HG03439 (cell line): ENCODE measurements around the gene TTBK2.
"Not testable (repeated sequence)": the region's sequence is repeated elsewhere in the genome, so short reads cannot be mapped to it uniquely, and the experiment has no call there.

Experiments used
- ATAC-seq: cut with Tn5 transposase; IDR thresholded peaks from one replicate; pipeline ENCODE4 v1.9.1; 2021; ENCODE audit warnings: mild to moderate bottlenecking, moderate library complexity; ENCODE audit not compliant: unreplicated experiment

Gene TTBK2

DNA sequence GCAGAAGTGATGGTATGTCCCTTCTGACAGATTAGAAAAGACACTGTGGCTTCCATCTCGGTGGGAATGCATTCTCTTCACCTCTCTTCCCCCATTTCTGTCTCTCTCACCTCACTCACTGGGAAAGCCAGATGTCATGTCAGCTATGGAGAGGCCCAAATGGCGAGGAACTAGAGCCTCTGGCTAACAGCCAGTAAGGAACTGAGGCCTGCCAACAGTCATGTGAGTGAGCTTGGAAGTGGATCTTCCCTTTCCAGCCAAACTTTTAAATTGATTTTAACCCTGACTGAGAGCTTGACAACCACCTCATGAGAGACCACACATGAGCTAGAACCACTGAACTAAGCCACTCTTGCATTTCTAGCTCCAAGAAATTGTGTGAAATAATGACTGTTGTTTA lies 148.4 kb downstream of the TTBK2 start:
- ATAC-seq = no peak

GRCh38 chr15:42766109-42766508 lies 154.5 kb downstream of the TTBK2 start:
- not testable (repeated sequence) for ATAC-seq

DNA sequence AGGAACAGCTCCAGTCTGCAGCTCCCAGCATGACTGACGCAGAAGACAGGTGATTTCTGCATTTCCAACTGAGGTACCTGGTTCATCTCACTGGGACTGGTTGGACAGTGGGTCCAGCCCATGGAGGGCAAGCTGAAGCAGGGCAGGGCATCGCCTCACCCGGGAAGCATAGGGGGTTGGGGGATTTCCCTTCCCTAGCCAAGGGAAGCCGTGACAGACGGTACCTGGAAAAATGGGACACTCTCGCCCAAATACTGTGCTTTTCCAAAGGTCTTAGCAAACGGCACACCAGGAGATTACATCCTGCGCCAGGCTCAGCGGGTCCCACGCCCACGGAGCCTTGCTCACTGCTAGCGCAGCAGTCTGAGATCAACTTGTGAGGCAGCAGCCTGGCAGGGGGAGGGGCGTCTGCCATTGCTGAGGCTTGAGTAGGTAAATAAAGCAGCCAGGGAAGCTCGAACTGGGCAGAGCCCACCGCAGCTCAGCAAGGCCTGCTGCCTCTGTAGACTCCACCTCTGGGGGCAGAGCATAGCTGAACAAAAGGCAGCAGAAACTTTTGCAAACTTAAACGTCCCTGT lies 156.3 kb downstream of the TTBK2 start:
- ATAC-seq = not testable (repeated sequence)

DNA sequence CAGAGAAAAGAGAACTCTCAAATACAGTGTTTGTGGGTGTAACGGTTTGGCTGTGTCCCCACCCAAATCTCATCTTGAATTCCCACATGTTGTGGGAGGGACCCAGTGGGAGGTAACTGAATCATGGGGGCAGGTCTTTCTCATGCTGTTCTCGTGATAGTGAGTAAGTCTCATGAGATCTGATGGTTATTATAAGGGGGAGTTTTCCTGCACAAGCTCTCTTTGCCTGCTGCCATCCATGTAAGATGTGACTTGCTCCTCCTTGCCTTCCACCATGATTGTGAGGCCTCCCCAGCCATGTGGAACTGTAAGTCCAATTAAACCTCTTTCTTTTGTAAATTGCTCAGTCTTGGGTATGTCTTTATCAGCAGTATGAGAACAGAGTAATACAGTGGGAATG lies 158.8 kb downstream of the TTBK2 start:
- ATAC-seq = not testable (repeated sequence)

DNA sequence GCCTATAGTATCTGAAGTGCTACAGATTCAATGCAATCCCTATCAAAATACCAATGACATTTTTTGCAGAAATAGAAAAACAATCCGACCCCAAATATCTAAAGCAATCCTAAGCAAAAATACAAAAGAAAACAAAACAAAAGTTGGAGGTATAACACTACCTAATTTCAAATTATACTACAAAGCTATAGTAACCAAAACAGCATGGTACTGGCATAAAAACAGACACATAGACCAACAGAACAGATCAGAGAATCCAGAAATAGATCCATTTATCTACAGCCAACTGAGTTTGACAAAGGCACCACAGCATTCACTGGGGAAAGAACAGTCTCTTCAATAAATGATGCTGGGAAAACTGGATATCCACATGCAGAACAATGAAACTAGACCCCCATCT lies 159.8 kb downstream of the TTBK2 start:
- no peak for ATAC-seq

GRCh38 chr15:42759093-42759492 lies 161.5 kb downstream of the TTBK2 start:
- ATAC-seq = no peak

GRCh38 chr15:42750306-42750705 lies 170.3 kb downstream of the TTBK2 start:
- no peak for ATAC-seq

DNA sequence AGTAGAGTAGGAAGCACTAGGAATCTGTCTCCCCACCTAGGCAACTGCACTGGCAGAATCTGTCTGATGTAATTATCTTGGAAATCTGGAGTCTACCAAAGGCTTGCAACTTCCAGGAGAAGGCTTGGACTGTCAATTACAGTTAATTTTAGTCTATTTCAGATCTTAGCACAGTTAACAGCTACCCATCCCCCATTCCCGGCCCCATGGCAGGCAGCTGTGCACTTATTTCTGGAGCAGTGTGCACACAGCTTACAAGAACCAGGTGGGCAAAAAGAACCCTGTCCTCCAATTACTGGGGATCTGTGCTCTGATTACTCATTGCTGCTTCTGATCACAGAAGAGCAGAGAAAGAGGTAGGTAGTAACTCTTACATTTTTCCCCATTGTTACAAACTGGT lies 171.3 kb downstream of the TTBK2 start:
- ATAC-seq = no peak

- no peak for ATAC-seq
Observed at GRCh38 chr15:42744195-42744594, 176.4 kb downstream of the TTBK2 start.

DNA sequence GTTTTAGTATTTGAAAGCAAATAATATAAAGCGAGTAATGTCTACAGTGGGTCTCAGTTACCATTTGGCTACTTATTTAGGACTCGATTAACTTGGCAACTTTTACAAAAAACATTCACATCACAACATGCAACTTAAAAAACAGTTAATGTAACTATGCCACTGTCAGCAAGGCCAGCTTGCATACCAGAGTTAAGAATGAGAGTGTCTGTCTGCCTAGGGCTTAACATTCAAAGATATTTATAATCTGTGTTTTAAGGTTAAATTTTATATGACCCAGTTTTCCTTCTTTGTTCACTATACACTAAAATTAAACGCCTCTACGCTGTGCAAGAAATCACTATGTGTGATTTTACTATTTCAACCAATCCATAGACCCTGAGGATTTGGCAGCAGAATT lies 178.4 kb downstream of the TTBK2 start:
- ATAC-seq = no peak

DNA sequence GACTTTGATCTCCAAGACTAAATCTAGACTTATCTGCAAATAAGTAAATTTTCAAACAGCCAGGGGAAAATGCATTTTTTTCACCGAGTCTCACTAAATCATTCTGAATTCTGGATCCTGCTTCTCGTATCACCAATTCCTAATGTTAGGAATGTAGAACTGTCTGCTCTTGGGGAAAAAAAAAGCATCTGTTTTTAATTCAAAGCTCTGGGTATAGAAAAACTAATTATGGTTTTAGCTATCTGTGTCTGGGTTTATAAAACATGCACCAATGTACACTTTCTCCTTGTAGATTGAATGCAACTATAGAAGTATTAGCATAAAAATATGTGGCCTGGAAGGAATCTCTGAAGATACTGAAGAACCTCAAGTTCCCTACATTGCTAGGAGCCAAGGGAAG lies 178.9 kb downstream of the TTBK2 start:
- no peak for ATAC-seq

GRCh38 chr15:42737529-42738328 lies 182.8 kb downstream of the TTBK2 start:
- no peak for ATAC-seq

- peak; percentile 67 for ATAC-seq
Observed at GRCh38 chr15:42736793-42737528, 183.6 kb downstream of the TTBK2 start, which contains the start of gene CDAN1. CDAN1 (minus strand) TSS chr15:42737128; CDS start chr15:42737102, 26 bp downstream.

GRCh38 chr15:42736178-42736792 lies 184.3 kb downstream of the TTBK2 start:
- peak; percentile 32 for ATAC-seq

DNA sequence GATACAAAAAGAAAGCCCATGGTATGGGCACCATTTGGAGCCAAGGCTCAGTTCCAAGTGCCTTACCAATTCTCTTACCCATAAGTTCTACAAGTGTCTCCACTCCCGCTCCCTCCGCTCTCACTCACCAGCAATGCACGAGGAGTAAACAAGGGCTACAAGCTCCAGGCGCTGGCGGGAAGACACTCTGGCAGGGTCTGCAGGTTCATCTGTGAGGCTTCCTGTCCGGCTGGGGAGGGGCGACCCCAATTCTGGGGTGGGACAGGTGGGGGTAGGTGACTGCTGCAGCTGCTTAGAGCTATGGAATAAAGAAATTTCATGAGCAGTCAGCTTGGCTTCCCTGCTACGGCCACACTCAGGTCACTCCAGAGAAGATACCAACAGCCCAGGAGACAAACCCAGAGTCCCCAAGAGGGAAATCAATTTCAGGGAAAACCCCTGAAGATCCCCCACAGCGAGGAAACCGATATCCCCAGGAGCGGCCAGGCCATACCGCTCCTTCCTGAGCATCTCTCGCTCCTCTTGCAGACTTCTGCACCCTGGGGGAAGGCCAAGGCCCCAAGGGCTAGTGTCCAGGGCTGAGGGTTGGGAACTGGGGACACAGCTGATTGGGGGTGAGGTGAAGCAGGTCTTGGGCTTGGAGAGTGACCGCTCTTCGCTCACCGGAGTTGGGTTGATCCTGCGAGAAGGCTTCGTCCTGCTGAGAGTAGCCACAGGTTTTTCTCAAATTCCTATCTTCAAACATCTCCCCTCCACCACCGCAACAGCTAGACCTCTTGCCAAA lies 185.0 kb downstream of the TTBK2 start:
- no peak for ATAC-seq

- no peak for ATAC-seq
Observed at GRCh38 chr15:42734076-42734672, 186.4 kb downstream of the TTBK2 start.

GRCh38 chr15:42733027-42733426 lies 187.6 kb downstream of the TTBK2 start:
- ATAC-seq = no peak

- no peak for ATAC-seq
Observed at GRCh38 chr15:42732095-42732827, 188.3 kb downstream of the TTBK2 start.

DNA sequence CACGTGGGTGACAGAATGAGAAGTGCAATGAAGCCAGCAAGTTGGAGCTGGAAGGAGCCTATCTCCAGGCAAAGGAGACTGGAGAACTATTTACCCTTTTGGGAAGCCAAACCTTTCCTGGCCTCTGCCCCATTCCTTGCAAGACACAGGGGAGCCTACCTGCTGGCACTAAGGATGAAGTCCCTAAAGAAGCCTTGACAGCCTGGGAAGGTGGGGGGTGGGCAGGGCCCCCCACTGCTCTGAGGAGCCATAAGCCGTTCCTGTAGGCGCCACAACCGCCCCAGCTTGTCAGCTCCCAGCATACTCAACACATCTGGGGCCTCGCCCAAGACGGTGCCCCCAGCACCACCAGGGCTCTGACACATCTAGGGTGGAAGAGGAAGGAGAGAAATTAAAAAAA lies 189.1 kb downstream of the TTBK2 start:
- no peak for ATAC-seq

DNA sequence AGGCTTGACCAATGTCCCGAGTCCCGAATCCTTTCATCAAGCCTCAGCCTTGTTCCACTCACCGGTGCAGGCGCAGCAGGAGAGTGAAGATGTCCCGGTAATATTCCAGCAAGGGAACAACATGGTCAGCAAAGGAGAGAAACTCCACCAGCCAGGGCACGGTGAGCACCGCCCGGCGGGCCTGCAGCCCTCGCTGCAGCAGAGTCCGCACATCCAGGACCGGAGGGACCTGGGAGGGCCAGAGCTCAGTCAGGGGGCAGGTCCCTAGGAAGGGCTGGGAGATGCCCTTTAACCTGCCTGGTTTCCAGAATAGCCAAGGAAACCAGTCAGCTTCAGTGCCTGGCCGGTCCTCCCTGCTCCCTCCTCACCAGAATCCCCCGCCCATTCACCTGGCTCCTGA lies 190.0 kb downstream of the TTBK2 start:
- no peak for ATAC-seq
